GM18868 (cell line): Measurements from ENCODE around the gene SHISAL2B.
"Not testable (repeated sequence)": the region's sequence is repeated elsewhere in the genome, so short reads cannot be mapped to it uniquely, and the experiment has no call there.

Experiments used
- ATAC-seq: cut with Tn5 transposase; IDR thresholded peaks from one replicate; pipeline ENCODE4 v1.9.1; 2021; ENCODE audit warnings: mild to moderate bottlenecking, moderate library complexity; ENCODE audit not compliant: unreplicated experiment

SHISAL2B gene

GRCh38 chr5:64696414-64696813, 6.1 kb downstream of the SHISAL2B start:
- ATAC-seq, result not testable (repeated sequence)

- ATAC-seq, result no peak
Measured at GRCh38 chr5:64700765-64701164, 10.5 kb downstream of the SHISAL2B start.

GRCh38 chr5:64706074-64706473, 15.8 kb downstream of the SHISAL2B start:
- ATAC-seq, result not testable (repeated sequence)

- ATAC-seq, result no peak
Measured at GRCh38 chr5:64707191-64707590, 16.9 kb downstream of the SHISAL2B start.

GRCh38 chr5:64714495-64714894, 24.2 kb downstream of the SHISAL2B start:
- ATAC-seq, result not testable (repeated sequence)

- ATAC-seq, result no peak
Measured at GRCh38 chr5:64722588-64722987, 32.3 kb downstream of the SHISAL2B start.

- no peak for ATAC-seq
Measured at GRCh38 chr5:64727150-64727549, 36.8 kb downstream of the SHISAL2B start.

- ATAC-seq, result no peak
Measured at GRCh38 chr5:64742411-64742810, 52.1 kb downstream of the SHISAL2B start.

- ATAC-seq, result no peak
Measured at GRCh38 chr5:64742821-64743220, 52.5 kb downstream of the SHISAL2B start.

GRCh38 chr5:64744914-64745313, 54.6 kb downstream of the SHISAL2B start:
- ATAC-seq, result peak; percentile 59

GRCh38 chr5:64746446-64746845, 56.1 kb downstream of the SHISAL2B start:
- no peak for ATAC-seq

- ATAC-seq, result no peak
Measured at GRCh38 chr5:64749385-64749784, 59.1 kb downstream of the SHISAL2B start.

GRCh38 chr5:64754066-64754465, 63.8 kb downstream of the SHISAL2B start:
- no peak for ATAC-seq

GRCh38 chr5:64758901-64759300, 68.6 kb downstream of the SHISAL2B start:
- no peak for ATAC-seq

- ATAC-seq, result no peak
Measured at GRCh38 chr5:64759960-64760660, 69.8 kb downstream of the SHISAL2B start.

- no peak for ATAC-seq
Measured at GRCh38 chr5:64763948-64764503, 73.7 kb downstream of the SHISAL2B start.

GRCh38 chr5:64765804-64766504, 75.7 kb downstream of the SHISAL2B start:
- ATAC-seq, result no peak

GRCh38 chr5:64766941-64767340, 76.6 kb downstream of the SHISAL2B start:
- no peak for ATAC-seq
